Measurements from ENCODE around the gene PPM1B.
A peak's percentile ranks its signal among the peaks of the same experiment; 100 is the strongest.
"Not testable (repeated sequence)": the region's sequence is repeated elsewhere in the genome, so short reads cannot be mapped to it uniquely, and the experiment has no call there.

The PPM1B gene

DNA sequence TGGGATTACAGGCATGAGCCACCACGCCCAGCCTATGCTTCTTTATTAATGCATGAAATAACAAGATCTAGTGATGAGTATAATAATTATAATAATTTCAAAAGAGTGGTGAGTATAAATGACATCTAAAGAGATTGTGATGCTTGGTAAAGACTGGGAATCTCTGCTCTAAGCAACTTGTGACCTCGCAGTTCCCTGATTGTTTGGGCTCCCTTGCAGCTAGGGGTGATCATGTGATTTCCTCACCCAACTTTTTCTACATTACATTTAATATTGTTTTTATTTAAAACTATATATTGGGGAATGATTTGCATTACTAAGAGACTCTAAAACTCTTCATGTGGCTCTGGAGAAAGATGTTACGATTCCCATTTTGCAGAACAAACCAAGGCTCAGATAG lies 4.1 kb upstream of the PPM1B start:
- FAIRE-seq, result no peak

DNA sequence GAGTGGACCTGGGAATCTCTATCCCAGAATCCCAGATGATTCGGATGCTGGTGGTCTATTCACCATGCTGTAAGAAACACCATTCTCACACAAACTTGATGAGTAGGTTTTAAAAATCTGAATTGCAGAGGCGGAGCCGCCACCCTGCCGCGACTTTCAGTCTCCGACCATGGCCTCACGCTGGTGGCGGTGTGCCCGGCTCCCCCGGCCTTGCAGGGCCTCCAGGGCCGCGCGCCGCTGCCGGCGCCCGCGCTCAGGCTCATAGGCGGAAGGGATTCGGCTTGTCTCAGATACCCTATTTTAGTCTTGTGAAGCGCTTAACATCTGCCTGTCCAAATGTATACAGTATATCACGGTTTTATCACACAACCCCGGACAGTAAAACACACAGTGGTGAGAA lies 2.6 kb upstream of the PPM1B start:
- no peak for FAIRE-seq

DNA sequence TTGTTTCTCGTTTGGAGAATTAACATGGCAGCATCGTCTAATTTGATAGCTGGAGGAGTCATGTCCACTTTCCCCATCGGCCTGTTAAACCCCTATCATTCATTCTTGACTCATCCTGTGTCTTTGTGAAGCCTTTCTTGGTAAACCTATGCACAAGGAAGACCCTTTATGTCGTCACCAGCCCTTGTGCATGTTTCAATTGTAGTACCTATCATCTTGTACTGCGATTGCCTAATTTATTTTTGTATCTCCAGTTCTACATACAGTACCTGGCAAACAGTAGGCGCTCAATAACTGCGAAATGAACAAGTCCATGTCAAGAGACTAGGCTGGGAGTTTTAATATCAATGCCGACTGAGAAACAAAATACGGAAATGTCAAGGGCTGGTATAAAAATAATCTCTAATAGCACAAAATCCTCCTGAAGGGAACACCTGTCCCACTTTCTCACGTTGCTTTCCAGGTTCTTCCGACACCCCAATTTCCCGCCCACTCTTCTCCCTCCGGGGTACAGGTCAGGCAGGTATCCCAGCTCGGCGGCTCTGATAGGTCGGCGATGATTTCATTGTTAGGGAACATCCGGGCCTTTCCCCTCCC lies 1.3 kb upstream of the PPM1B start:
- no peak for FAIRE-seq

DNA sequence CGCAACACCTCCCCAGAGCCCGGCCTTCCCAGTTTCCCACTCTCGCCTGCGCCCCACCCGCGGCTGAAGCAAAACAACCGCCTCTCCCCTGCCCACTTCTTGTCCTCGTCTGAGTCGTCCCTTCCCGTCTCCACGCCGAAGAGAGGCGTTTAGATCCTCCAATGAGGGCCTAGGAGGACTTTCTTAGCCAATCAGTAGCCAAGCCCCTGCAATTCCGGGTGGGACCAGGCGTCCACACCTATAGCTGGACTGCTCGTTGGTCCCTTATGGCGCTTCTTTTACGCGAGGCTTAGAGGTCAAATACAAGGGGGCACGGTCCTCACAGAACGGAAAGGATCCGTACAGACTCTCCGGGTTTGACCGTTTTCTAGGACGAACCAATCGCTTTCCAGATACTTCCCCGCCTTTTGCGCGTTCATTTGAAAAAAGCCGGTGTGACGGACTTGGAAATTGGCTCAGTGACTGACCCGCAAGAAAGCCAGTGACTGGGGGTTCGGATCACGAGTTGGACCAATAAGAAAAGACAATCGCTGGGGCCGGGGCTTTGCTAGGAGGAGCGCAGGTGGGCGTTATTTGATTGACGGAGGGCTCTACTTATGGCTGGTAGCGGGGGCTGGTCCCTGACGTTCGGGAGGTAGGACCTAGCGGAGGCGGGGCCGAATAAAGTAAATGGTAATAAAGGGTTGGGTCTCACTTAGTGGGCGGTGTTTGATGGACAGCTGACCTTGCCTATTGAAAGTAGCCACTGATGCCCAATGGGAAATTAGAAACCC lies 581 bp upstream of the PPM1B start:
- peak; percentile 99 for FAIRE-seq

DNA sequence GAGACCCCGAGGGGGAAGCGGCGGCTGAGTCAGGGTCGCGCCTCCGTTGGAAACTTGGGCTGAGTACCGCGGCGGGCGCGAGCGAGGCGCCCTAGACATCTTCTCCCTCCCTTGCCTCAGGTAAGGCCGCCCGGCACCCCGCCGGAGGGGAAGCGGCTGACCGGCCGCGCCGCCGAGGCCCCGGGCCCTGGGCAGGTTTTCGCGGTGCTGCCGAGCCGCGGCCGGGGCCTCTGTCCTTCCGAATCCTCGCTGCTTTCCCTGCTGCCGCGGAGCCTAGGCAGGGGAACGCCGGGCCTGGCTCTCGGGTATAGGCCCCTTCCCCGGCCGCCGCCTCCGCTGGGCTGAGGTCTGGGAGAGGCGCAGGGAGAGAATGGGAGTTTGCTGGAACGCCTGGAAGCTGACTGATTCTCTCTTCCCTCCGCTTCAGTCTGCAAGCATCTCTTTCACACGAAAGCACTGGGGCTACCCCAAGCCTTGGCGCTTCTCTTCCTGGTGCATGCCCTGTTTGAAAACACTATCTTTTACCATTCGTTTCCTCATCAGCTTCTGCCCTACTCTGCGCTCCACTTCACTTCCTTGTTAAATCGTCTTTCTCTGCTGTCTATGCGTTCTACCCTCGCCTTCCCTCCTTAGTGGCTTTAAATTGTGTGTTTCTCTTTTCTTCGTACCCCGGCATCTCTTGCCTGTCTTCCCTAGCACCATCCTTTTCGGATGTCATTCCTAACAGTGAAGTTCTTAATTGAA lies 652 bp downstream of the PPM1B start:
- no peak for FAIRE-seq

DNA sequence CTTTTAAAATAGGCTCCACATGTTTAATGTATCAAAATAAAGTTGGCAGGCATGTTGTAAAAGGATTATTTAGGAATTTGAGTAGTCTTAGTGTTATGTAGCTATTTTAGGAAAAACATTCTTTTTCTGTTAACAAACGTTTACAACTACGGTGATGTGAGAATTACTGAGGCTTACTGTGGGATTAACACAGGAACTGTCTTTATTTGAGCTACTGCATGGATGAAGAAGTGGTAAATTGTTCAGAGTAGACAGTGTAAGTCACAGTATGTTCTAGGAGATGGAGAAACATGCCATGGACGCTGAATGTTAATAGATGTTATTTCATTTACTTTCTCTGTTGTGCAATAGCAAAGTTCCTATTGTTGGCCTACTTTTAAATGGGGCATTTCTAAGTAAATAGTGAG lies 1.6 kb downstream of the PPM1B start:
- peak; percentile 67 for FAIRE-seq

DNA sequence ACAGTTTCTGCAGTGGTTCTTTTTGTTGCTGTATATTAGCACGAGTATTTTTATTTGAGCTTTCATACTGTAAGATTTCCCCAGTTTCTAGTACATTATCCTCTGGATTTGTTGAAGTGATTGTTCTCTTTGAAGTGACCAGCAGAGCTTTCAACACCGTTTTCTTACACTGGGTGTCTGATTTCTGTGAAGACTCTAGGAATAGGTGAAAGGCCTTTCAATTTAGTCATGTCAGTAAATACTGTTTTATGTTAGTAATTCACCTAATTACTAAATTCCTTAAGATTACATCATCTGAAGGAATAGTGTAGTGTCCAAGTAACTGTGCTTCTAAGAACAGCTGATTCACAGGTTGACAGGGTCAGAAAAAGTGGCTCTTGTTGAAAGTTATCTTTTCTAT lies 2.3 kb downstream of the PPM1B start:
- peak; percentile 79 for FAIRE-seq

DNA sequence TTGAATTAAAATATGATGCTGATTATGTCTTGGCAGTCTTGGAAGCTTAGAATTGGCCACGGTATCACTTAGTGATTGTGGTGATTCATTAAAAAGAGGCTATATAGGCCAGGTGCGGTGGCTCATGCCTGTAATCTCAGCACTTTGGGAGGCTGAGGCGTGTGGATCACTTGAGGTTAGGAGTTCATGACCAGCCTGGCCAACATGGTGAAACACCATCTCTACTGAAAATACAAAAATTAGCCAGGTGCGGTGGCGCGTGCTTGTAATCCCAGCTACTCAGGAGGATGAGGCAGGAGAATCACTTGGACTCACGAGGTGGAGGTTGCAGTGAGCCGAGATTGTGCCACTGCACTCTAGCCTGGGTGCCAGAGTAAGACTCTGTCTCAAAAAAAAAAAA lies 2.8 kb downstream of the PPM1B start:
- FAIRE-seq, result not testable (repeated sequence)

DNA sequence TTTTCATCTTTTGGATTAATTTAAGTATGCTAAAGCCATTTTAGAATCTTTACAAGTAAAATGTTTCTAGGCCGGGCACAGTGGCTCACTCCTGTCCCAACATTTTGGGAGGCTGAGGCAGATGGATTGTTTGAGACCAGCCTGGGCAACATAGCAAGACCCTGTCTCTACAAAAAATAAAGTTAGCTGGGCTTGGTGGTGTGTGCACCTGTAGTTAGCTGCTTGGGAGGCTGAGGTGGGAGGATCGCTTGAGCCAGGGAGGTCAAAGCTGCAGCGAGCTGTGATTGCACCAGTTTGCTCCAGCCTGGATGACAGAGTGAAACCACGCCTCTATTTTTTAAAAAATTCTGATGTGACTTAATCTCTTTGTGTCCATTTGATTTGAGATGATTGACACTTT lies 3.9 kb downstream of the PPM1B start:
- no peak for FAIRE-seq

DNA sequence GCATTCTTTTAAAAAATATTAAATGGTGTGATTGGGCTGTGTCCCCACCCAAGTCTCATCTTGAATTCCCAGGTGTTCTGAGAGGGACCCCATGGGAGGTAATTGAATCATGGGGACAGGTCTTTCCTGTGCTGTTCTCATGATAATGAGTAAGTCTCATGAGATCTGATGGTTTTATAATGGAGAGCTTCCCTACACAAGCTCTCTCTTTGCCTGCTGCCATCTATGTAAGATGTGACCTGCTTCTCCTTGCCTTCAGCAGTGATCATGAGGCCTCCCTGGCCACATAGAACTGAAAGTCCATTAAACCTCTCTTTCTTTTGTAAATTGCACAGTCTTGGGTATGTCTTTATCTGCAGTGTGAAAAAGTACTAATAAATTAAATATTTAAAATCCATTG lies 10.3 kb downstream of the PPM1B start:
- FAIRE-seq, result no peak

DNA sequence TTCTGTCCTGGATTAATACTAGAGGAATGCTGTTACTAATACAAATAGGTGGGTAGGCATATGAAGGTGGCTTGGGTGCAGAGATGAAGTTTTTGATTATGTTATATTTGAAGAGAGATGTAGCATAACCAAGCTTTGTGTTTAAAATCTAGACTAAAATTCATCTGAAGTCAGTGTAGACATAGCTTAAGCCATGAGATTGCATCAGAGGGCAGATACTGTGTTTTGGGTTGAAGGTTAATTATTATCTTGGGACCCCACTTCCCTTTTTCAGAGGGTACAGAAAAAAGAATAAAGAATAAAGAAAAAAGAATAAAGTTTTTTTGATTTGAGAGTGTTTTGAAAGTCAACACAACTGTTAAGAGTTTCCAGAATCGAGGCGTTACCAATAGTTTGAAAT lies 13.0 kb downstream of the PPM1B start:
- no peak for FAIRE-seq

DNA sequence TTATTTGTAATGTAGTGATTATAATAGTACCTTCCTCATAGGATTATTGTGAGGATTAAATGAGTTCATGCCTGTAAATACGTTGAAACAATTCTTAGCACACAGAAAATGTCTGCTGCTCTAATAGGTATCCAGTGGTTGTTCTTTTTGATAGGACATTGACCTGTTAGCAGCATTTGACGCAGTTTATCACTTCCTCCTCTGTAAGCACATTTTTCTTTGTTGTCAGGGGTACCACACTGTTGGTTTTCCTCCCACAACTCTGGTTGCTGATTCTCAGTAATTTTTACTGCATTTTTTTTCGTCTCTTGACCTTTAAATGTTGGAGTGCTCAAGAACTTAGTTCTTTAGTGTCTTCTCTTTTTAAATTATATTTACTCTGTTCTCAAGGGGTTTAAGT lies 15.4 kb downstream of the PPM1B start:
- no peak for FAIRE-seq

DNA sequence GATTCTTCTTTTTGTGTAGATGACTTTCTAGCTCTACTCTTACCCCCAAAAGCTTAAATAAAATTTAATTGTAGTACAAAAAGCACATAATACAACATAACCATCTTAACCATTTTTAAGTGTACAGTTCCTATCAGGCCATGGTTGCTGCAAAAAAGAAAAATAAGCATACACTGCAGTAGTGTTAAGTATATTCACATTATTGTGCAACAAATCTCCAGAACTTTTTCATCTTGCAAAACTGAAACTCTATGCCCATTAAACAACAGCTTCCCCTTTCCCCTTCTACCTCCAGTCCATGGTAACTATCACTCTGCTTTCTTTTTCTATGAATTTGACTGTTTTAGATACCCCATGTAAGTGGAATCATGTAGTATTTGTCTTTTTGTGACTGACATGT lies 18.1 kb downstream of the PPM1B start:
- FAIRE-seq, result no peak

DNA sequence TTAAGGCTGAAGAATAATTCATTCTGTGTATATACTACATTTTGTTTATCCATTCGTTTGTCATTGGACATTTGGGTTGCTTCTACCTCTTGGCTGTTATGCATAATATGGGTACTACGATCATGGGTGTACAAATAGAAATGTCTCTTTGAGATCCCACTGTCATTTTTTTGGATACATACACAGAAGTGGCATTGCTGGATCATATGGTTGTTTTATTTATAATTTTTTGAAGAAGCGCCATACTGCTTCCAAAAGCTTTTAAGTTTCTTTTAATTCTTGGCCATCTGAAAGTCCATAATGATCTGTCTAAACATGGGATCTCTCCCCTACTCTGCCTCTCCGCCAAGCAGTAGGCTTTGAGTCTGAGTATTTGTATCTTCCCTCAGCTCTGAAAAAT lies 18.6 kb downstream of the PPM1B start:
- no peak for FAIRE-seq

DNA sequence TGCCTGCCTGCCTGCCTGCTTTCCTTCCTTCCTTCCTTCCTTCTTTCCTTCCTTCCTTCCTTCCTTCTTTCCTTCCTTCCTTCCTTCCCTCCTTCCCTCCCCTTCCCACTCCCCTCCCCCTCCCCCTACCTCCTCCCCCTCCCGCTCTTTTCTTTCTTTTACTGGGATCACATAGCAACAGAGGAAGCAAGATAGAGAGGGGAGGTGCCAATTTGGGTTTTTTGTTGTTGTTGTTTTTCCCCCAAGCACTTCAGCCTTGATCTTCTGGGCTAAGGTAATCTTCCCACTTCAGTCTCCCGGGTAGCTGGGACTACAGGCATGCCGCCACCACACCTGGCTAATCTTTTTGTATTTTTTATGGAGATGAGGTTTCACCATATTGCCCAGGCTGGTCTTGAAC lies 20.0 kb downstream of the PPM1B start:
- no peak for FAIRE-seq

DNA sequence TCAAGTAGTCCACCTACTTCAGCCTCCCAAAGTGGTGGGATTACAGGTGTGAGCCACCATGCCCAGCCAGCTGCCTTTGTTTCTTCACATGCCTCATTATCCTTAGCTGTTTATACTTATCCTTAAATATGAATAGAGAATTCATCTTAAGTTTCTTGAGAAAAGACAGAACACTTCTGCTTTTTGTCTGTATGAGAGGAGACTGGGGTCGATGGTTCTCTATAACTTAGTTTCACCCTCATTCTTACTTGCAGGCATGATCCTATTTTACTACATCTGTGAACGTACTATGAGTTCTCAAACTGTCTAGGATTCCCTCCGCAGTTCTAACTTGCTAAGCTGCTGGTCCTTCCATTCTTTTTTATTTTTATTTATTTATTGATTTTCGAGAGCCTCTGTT lies 20.4 kb downstream of the PPM1B start:
- FAIRE-seq, result no peak

DNA sequence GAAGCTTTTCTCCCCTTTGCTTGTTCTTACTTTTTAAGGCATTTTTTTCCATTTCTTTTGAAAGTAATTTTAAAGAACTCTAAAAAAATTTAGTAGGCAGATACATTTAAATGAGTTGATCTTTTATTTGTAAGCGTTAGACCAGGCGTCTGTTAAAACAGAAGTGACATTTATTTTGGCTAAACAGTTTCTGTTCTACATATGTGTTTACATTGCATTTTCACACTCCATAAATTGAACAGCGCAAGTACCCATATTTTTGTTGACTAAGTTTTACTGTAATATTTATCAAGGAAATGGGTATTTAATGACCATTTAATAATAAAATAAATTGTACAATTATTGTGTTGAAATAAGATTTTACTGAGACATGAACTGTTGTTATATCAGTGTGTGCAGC lies 21.9 kb downstream of the PPM1B start:
- no peak for FAIRE-seq

DNA sequence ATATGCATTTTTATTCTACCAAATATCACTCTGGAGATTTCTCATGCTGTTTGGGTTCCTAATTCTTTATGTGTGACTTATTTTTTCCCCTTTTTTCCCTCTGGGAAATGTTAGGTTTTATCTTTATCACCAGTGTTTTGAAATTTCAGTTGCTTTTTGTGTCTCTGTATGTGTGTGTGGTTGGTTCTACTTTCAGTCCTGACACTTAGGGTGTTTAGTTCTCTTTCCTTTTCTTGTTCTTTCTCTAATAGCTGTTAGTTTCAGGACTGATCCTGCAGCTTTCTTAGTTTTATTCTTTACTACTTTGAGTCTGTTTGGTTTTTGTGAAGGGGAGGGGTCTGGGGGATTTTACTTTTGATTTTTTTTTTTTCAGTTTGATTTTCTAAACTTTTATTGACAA lies 23.1 kb downstream of the PPM1B start:
- no peak for FAIRE-seq

DNA sequence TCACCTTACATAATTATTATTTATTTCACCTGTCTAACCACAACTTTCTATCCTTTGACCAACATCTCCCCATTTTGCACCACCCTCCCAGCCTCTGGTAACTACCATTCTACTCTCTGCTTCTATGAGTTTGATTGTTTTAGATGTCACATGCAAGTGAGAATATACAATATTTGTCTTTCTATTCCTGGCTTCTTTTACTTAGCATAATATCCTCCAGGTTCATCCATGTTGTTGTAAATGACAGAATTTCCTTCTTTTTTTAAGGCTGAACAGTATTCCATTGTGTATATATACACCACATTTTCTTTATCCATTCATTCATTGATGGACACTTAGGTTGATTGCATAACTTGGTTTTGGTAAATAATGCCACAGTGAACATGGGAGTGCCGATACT lies 24.0 kb downstream of the PPM1B start:
- no peak for FAIRE-seq

DNA sequence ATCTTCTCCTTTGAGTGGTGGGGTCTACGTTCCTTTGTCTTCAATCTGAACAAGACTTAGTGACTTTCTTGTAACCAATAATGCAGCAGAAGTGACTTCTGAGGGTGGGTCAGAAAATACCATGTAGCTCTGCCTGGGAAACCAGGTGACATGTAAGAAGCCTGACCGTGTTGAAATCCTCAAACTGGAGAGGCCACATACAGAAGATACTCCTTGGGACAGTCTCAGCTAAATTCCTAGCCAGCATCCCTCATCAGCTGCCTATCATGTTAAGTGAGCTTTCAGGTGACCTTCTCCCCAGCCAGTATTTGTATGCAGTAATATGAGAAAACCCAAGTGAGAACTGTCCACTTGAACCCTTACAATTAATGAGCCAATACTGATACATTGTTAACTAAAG lies 27.0 kb downstream of the PPM1B start:
- no peak for FAIRE-seq

DNA sequence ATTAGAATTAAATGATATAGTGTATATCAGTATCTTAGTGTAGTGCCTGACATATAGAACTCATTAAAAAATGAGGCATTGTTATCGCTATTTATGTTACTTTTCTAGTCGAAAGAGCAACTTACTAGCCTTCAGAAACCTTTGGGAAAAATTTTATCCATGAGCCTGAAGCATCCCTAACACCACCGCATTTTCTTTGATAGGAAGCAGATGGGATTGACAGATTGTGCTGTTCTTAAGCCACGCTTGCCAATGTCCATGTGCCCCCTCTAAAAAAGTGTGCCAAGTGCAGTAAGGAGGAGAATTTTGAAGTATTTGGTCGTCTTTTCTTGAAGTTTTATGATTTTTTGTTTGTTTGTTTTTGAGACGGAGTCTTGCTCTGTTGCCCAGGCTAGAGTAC lies 29.1 kb downstream of the PPM1B start:
- FAIRE-seq, result no peak

DNA sequence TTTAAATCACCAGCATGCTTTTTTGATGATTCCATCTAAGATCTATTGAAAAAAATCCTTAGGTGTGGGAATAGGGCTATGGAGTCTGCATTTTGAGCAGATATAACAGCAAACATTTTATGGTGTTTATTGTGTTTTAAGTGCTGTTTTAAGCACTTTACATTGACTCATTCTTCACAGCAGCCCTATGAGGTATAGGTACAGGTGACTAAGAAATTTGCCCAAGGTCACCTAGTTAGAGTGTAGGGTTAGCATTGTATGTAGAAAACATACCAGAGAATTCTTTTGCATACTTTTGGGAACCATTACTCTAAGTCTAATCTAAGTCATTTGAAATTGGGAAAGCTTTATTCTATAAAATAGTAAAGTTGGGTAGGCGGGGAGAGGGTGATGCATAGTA lies 31.3 kb downstream of the PPM1B start:
- no peak for FAIRE-seq

DNA sequence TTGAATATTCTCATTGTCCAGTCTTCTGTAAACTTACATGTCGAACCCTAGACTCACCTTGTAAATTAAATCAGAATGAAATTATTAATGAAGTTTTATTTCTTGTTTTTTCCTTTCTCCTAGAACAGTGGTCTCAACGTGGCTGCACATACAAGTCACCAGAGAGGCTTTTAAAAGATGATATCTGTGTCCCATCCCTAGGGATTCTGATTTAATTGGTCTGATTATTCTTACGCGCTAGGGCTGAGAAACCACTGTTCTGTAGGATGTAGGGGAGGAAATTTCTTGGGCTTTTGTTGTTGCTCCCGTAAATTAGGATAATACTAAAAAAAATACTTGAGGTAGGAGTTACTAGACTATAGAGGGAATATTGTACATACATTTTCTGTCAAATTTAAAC lies 32.1 kb downstream of the PPM1B start:
- FAIRE-seq, result no peak

DNA sequence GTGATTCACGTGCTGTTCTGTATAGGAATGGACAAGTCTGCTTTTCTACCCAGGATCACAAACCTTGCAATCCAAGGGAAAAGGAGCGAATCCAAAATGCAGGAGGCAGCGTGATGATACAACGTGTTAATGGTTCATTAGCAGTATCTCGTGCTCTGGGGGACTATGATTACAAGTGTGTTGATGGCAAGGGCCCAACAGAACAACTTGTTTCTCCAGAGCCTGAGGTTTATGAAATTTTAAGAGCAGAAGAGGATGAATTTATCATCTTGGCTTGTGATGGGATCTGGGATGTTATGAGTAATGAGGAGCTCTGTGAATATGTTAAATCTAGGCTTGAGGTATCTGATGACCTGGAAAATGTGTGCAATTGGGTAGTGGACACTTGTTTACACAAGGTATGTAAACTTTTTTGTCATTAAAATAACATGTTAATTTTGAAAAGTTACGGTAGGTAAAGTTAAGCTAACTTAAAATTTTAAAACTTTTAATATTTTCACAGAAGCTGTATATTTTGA lies 33.0 kb downstream of the PPM1B start:
- no peak for FAIRE-seq
